ENCODE results near the gene PDE11A.

GRCh38 chr2:177748360-177748759 lies 324.2 kb downstream of the PDE11A start:
- TF ChIP-seq CTCF (IDR thresholded peaks at IDR 0.05 in 8 of 11, conservative IDR thresholded peaks at IDR 0.05 in 3 of 11) (no peak), POLR2AphosphoS5 (IDR thresholded peaks at IDR 0.05) (no peak)
